ENCODE measurements around the gene TACC2.
"Not testable (repeated sequence)": the region's sequence is repeated elsewhere in the genome, so short reads cannot be mapped to it uniquely, and the experiment has no call there.

TACC2 gene

GRCh38 chr10:122089311-122090017 lies 100.5 kb downstream of the TACC2 start:
- Histone ChIP-seq H3K27me3 (no peaks in the 10 kb centered on the region), H3K4me3 (no peak overlapping the region), H3K9ac (no peak overlapping the region), H3K9me3 (replicated peaks in 1 of 11) (no peaks in the 10 kb centered on the region), H4K20me1 (peaks cover 0 to 8% (median 0%) of the 10 kb centered on the region in 11 experiments; a peak in 2 of 22 replicates), H3K4me2 (no peak overlapping the region), H3K4me1 (no peaks in the 10 kb centered on the region), H3K36me3 (no peaks in the 10 kb centered on the region), H3K27ac (no peak overlapping the region)
- TF ChIP-seq Cebpa-rat (IDR thresholded peaks at IDR 0.05) = no peak

GRCh38 chr10:122091722-122092121 lies 102.8 kb downstream of the TACC2 start:
- no peak for TF ChIP-seq Cebpa-rat (IDR thresholded peaks at IDR 0.05)
- Histone ChIP-seq H4K20me1 (no peaks in the 10 kb centered on the region; a peak in 1 of 22 replicates), H3K4me3 (no peak overlapping the region), H3K4me2 (no peak overlapping the region), H3K36me3 (no peaks in the 10 kb centered on the region), H3K27ac (no peak overlapping the region), H3K9me3 (replicated peaks in 1 of 11) (no peaks in the 10 kb centered on the region), H3K4me1 (no peaks in the 10 kb centered on the region), H3K27me3 (no peaks in the 10 kb centered on the region), H3K9ac (no peak overlapping the region)

- no peak for TF ChIP-seq Cebpa-rat (IDR thresholded peaks at IDR 0.05)
- H3K4me3 ChIP-seq = no peak overlapping the region
- H3K4me2 ChIP-seq = no peak overlapping the region
- no peaks in the 10 kb centered on the region for H4K20me1 ChIP-seq
- no peak overlapping the region for H3K9ac ChIP-seq
- H3K27ac ChIP-seq = no peak overlapping the region
- H3K27me3 ChIP-seq = no peaks in the 10 kb centered on the region
- H3K36me3 ChIP-seq = no peaks in the 10 kb centered on the region
- peaks cover 0 to 5% (median 0%) of the 10 kb centered on the region in 10 experiments; a peak in 4 of 20 replicates for H3K4me1 ChIP-seq
- H3K9me3 ChIP-seq (replicated peaks in 1 of 11) = no peaks in the 10 kb centered on the region
These were observed 104.1 kb downstream of the TACC2 start for GRCh38 chr10:122093076-122093475.

- not testable (repeated sequence) for H3K27me3 ChIP-seq; H3K36me3 ChIP-seq; H3K4me2 ChIP-seq; H3K27ac ChIP-seq; H3K9ac ChIP-seq; H4K20me1 ChIP-seq; H3K9me3 ChIP-seq (replicated peaks in 1 of 11); H3K4me3 ChIP-seq
- H3K4me1 ChIP-seq = peaks cover 0 to 23% (median 10%) of the 10 kb centered on the region in 10 experiments; a peak in 14 of 20 replicates
These were observed 107.2 kb downstream of the TACC2 start for GRCh38 chr10:122096181-122096580.

- Histone ChIP-seq H3K27me3 (no peaks in the 10 kb centered on the region), H3K36me3 (no peaks in the 10 kb centered on the region), H4K20me1 (no peaks in the 10 kb centered on the region), H3K4me3 (no peak overlapping the region), H3K9ac (no peak overlapping the region), H3K4me1 (peaks cover 0 to 23% (median 10%) of the 10 kb centered on the region in 10 experiments; a peak in 14 of 20 replicates), H3K27ac (no peak overlapping the region), H3K4me2 (no peak overlapping the region), H3K9me3 (replicated peaks in 1 of 11) (no peaks in the 10 kb centered on the region; a peak in 1 of 22 replicates)
- TF ChIP-seq Cebpa-rat (IDR thresholded peaks at IDR 0.05) = no peak
These were observed 107.7 kb downstream of the TACC2 start for GRCh38 chr10:122096705-122097104.

- Histone ChIP-seq H3K27ac (no peak overlapping the region), H3K4me2 (peak overlapping the region in 3 of 11 experiments; percentile 66 to 80 (median 67); a peak in 4 of 22 replicates)
- no peak for TF ChIP-seq Cebpa-rat (IDR thresholded peaks at IDR 0.05)
These were observed 109.0 kb downstream of the TACC2 start for GRCh38 chr10:122097935-122098334.

GRCh38 chr10:122098924-122099323 lies 110.0 kb downstream of the TACC2 start:
- no peak for TF ChIP-seq Cebpa-rat (IDR thresholded peaks at IDR 0.05)
- Histone ChIP-seq H3K4me3 (no peak overlapping the region), H3K36me3 (no peaks in the 10 kb centered on the region), H3K27me3 (no peaks in the 10 kb centered on the region), H3K9ac (no peak overlapping the region), H3K27ac (no peak overlapping the region), H4K20me1 (no peaks in the 10 kb centered on the region), H3K4me2 (peak overlapping the region in 8 of 11 experiments; percentile 39 to 80 (median 58); a peak in 15 of 22 replicates), H3K4me1 (peaks cover 6 to 33% (median 17%) of the 10 kb centered on the region in 10 experiments; a peak in 17 of 20 replicates), H3K9me3 (replicated peaks in 1 of 11) (no peaks in the 10 kb centered on the region; a peak in 1 of 22 replicates)

More at GRCh38 chr10:122097935-122098334, 109.0 kb downstream of the TACC2 start:
- Histone ChIP-seq H4K20me1 (no peaks in the 10 kb centered on the region), H3K9me3 (replicated peaks in 1 of 11) (no peaks in the 10 kb centered on the region; a peak in 1 of 22 replicates), H3K27me3 (no peaks in the 10 kb centered on the region), H3K4me1 (peaks cover 6 to 30% (median 16%) of the 10 kb centered on the region in 10 experiments; a peak in 17 of 20 replicates), H3K9ac (no peak overlapping the region), H3K4me3 (no peak overlapping the region), H3K36me3 (no peaks in the 10 kb centered on the region)

- peaks cover 6 to 33% (median 17%) of the 10 kb centered on the region in 10 experiments; a peak in 17 of 20 replicates for H3K4me1 ChIP-seq
- no peaks in the 10 kb centered on the region for H3K36me3 ChIP-seq
- no peaks in the 10 kb centered on the region for H3K27me3 ChIP-seq
- no peak for TF ChIP-seq Cebpa-rat (IDR thresholded peaks at IDR 0.05)
- no peaks in the 10 kb centered on the region for H4K20me1 ChIP-seq
- H3K4me2 ChIP-seq = peak overlapping the region in 8 of 11 experiments; percentile 39 to 80 (median 58); a peak in 14 of 22 replicates
- no peak overlapping the region for H3K27ac ChIP-seq
- no peaks in the 10 kb centered on the region; a peak in 1 of 22 replicates for H3K9me3 ChIP-seq (replicated peaks in 1 of 11)
- H3K9ac ChIP-seq = no peak overlapping the region
- no peak overlapping the region for H3K4me3 ChIP-seq
These were observed 110.6 kb downstream of the TACC2 start for GRCh38 chr10:122099562-122099961.

GRCh38 chr10:122102146-122102868 lies 113.3 kb downstream of the TACC2 start:
- TF ChIP-seq Cebpa-rat (IDR thresholded peaks at IDR 0.05) = no peak
- Histone ChIP-seq H3K9ac (no peak overlapping the region), H3K4me1 (peaks cover 6 to 33% (median 17%) of the 10 kb centered on the region in 10 experiments; a peak in 18 of 20 replicates), H3K9me3 (replicated peaks in 1 of 11) (no peaks in the 10 kb centered on the region; a peak in 1 of 22 replicates), H3K27me3 (no peaks in the 10 kb centered on the region), H3K4me2 (peak overlapping the region in 9 of 11 experiments; percentile 11 to 52 (median 26); a peak in 13 of 22 replicates), H3K4me3 (no peak overlapping the region), H3K27ac (no peak overlapping the region), H3K36me3 (no peaks in the 10 kb centered on the region), H4K20me1 (no peaks in the 10 kb centered on the region)

All from BLaER1 treated with 17β-estradiol and CSF1 and Interleukin-3, amounts not matched to agents 10 nM and 100 nM (cell line).